Upper lobe of right lung (tissue), 1 donor: ENCODE results near the gene MAU2. TPM values are rescaled to one million over a fixed set of nuclear protein-coding genes. Genes with fewer than 3 reads are reported as not detected.

ENCODE experiments used
- ATAC-seq: fragments of 200-7000 bp; cut with Tn5 transposase; one replicate; pipeline ENCODE4 v1.9.1; 2020; ENCODE audit warnings: mild to moderate bottlenecking, moderate library complexity
- DNase-seq: peaks from one replicate; pipeline ENCODE4 v3.0.0-alpha.2; 2020
- H3K27ac ChIP-seq: fragments of 200-600 bp; one replicate; pipeline ENCODE4 v1.8.0; 2022
- H3K27me3 ChIP-seq: fragments of 200-600 bp; one replicate; pipeline ENCODE4 v1.8.0; 2022; ENCODE audit warnings: mild to moderate bottlenecking
- H3K36me3 ChIP-seq: fragments of 200-600 bp; one replicate; pipeline ENCODE4 v1.8.0; 2022
- H3K4me1 ChIP-seq: fragments of 200-600 bp; one replicate; pipeline ENCODE4 v1.8.0; 2022
- H3K4me3 ChIP-seq: fragments of 200-600 bp; one replicate; pipeline ENCODE4 v1.8.0; 2022; ENCODE audit warnings: mild to moderate bottlenecking
- H3K9me3 ChIP-seq: fragments of 200-600 bp; one replicate; pipeline ENCODE4 v1.8.0; 2022
- intact Hi-C: fragments of 100-400 bp; cut with DNase I; formaldehyde crosslinking; loops from one replicate; pipeline ENCODE4 v1.11.0; 2022
- total RNA-seq: library from RNA; stranded (reverse); fragmentation: NEBNext Ultra II Directional; extraction: Animal tissue kit (Norgen Biotek cat#: 25700); gene quantifications from one replicate; pipeline ENCODE4 v1.2.1, GENCODE V29; 2021
- TF ChIP-seq, protein P1 (sequence below): fragments of 200-600 bp; IDR thresholded peaks from one replicate; pipeline ENCODE4 v1.8.0; 2022; ENCODE audit warnings: antibody characterized with exemption
- donor health status: DM: no; HTN: yes; CAD: no; lungs with severe emphysema.

The MAU2 gene
- total RNA-seq, 1 donor from 2014 or later: 60.5 TPM

GRCh38 chr19:19292607-19293006, 28.0 kb upstream of the MAU2 start:
- Histone ChIP-seq H3K27me3 (no peaks in the 10 kb centered on the region), H3K9me3 (no peaks in the 10 kb centered on the region), H3K4me1 (no peaks in the 10 kb centered on the region), H3K36me3 (peaks cover 78% of the 10 kb centered on the region), H3K4me3 (no peak overlapping the region), H3K27ac (no peak overlapping the region)
- intact Hi-C loops: no loop called here
- TF ChIP-seq, protein P1, sequence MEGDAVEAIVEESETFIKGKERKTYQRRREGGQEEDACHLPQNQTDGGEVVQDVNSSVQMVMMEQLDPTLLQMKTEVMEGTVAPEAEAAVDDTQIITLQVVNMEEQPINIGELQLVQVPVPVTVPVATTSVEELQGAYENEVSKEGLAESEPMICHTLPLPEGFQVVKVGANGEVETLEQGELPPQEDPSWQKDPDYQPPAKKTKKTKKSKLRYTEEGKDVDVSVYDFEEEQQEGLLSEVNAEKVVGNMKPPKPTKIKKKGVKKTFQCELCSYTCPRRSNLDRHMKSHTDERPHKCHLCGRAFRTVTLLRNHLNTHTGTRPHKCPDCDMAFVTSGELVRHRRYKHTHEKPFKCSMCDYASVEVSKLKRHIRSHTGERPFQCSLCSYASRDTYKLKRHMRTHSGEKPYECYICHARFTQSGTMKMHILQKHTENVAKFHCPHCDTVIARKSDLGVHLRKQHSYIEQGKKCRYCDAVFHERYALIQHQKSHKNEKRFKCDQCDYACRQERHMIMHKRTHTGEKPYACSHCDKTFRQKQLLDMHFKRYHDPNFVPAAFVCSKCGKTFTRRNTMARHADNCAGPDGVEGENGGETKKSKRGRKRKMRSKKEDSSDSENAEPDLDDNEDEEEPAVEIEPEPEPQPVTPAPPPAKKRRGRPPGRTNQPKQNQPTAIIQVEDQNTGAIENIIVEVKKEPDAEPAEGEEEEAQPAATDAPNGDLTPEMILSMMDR: no peak
- DNase-seq (no peak), ATAC-seq (no peak)

- no peak overlapping the region for H3K4me3 ChIP-seq
- H3K27ac ChIP-seq: no peak overlapping the region
- no peaks in the 10 kb centered on the region for H3K4me1 ChIP-seq
- ATAC-seq: no peak
- no peak for DNase-seq
- TF ChIP-seq, protein P1: no peak
- H3K27me3 ChIP-seq: no peaks in the 10 kb centered on the region
- intact Hi-C loops: no loop called here
- peaks cover 70% of the 10 kb centered on the region for H3K36me3 ChIP-seq
- H3K9me3 ChIP-seq: no peaks in the 10 kb centered on the region
Measured at GRCh38 chr19:19294914-19295313, 25.7 kb upstream of the MAU2 start.

GRCh38 chr19:19296953-19297689, 23.5 kb upstream of the MAU2 start:
- peaks cover 74% of the 10 kb centered on the region for H3K36me3 ChIP-seq
- H3K9me3 ChIP-seq: no peaks in the 10 kb centered on the region
- no peaks in the 10 kb centered on the region for H3K27me3 ChIP-seq
- no peak overlapping the region for H3K27ac ChIP-seq
- no peaks in the 10 kb centered on the region for H3K4me1 ChIP-seq
- TF ChIP-seq, protein P1: no peak
- ATAC-seq (peak; percentile 6), DNase-seq (no peak)
- intact Hi-C loops: no loop called here
- no peak overlapping the region for H3K4me3 ChIP-seq

GRCh38 chr19:19297759-19298158, 22.9 kb upstream of the MAU2 start:
- Histone ChIP-seq H3K27ac (no peak overlapping the region), H3K4me3 (no peak overlapping the region), H3K4me1 (no peaks in the 10 kb centered on the region), H3K27me3 (no peaks in the 10 kb centered on the region), H3K36me3 (peaks cover 74% of the 10 kb centered on the region), H3K9me3 (no peaks in the 10 kb centered on the region)
- intact Hi-C loops: no loop called here
- TF ChIP-seq, protein P1: no peak
- DNase-seq (no peak), ATAC-seq (no peak)

GRCh38 chr19:19300613-19301012, 20.0 kb upstream of the MAU2 start:
- Histone ChIP-seq H3K27me3 (no peaks in the 10 kb centered on the region), H3K36me3 (peaks cover 74% of the 10 kb centered on the region), H3K4me1 (no peaks in the 10 kb centered on the region), H3K4me3 (no peak overlapping the region), H3K27ac (no peak overlapping the region), H3K9me3 (no peaks in the 10 kb centered on the region)
- ATAC-seq (no peak), DNase-seq (no peak)
- intact Hi-C loops: no loop called here
- TF ChIP-seq, protein P1: no peak

DNA sequence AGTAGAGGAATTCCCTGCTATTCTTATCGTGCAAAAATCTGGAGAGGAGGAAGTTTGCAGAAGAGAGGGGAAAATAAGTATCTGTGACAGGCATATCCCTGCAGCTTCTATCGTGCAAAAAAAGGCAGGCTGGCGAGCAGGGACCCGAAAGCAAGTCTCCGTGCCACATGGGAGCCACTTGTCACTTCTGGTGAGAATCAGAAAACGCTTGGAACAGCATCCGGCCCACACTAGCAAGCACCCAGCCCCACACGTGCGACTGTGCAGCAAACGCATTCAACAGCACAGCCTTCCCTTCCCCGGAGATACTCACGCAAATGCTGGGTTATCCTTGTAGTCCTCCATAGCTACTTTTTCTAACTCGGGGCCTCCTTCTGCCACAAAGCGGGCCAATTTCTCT, 17.2 kb upstream of the MAU2 start:
- Histone ChIP-seq H3K9me3 (no peaks in the 10 kb centered on the region), H3K4me1 (no peaks in the 10 kb centered on the region), H3K36me3 (peaks cover 82% of the 10 kb centered on the region), H3K27me3 (no peaks in the 10 kb centered on the region), H3K27ac (no peak overlapping the region), H3K4me3 (no peak overlapping the region)
- intact Hi-C loops: no loop called here
- ATAC-seq (no peak), DNase-seq (no peak)
- TF ChIP-seq, protein P1: no peak
